ENCODE data around the gene UNC13A. TPM values are rescaled to one million over a fixed set of nuclear protein-coding genes. Genes with fewer than 3 reads are reported as not detected.

The UNC13A gene
- total RNA-seq, 4 donors from 2014 or later, result 0.09 to 0.24 (median 0.14) TPM

GRCh38 chr19:17625043-17625442 lies 63.1 kb downstream of the UNC13A start:
- DNase-seq (ENCODE audit: low spot score) (no peak), ATAC-seq (ENCODE audit: low FRiP score) (no peak)
- TF ChIP-seq CTCF (IDR thresholded peaks at IDR 0.05), result no peak

GRCh38 chr19:17624314-17624991 lies 63.7 kb downstream of the UNC13A start:
- TF ChIP-seq CTCF (IDR thresholded peaks at IDR 0.05), result no peak
- no peak for DNase-seq (ENCODE audit: low spot score)
- no peak for ATAC-seq (ENCODE audit: low FRiP score)

DNA sequence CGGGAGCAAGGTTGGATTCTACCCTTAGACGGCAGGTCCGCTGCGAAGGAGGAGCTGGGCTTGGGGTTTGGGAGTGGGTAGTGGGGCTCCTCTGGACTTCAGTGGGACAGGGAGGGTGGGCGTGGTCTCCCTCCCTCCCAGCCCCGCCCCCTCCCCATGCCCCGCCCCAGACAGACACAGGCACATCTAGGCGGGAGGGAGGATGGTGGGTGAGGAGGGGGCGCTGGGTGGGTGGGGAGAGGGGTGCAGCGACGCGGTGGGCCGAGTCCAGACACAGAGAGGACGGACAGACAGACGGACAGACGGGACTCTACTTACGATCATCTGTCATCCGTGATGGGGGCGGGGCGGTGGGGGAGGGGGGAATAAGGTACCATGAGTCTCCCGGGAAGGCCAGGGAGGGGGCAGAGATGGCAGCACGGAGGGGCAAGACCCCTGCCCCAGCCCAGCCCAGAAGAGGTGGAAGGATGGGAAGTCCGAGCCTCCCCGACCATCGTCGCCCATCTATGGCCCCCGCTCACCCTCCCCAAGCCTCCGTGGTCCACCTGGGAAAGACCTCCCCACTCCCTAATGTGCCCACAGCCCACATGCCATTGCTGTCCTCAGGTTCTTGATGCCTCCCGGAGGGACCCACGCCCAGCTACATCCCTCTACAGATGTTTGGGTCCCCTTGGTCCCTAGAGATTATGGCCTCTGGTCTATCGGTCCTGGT lies 64.8 kb downstream of the UNC13A start:
- ATAC-seq (ENCODE audit: low FRiP score) (no peak), DNase-seq (ENCODE audit: low spot score) (no peak)
- no peak for TF ChIP-seq CTCF (IDR thresholded peaks at IDR 0.05)

DNA sequence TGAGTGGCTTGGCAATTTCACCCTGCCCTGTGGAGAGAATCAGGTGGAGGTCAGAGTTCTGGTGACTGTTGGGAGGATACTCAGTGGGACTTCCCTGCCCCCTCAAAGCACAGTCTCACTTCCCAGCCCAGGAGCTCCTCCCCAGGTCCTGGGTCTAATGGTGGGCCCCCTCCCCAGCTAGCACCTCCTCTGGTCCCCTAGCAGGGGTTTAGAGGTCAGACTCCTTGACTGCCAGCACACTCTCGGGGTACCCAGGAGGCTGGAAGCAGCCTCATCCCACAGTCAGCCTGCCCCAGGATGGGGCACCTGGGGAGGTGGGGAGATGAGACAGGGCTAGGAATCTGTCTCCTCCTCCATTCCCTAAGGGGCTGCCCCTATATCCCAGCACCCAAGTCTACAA lies 67.5 kb downstream of the UNC13A start:
- TF ChIP-seq CTCF (IDR thresholded peaks at IDR 0.05), result no peak
- ATAC-seq (ENCODE audit: low FRiP score) (no peak), DNase-seq (ENCODE audit: low spot score) (no peak)

DNA sequence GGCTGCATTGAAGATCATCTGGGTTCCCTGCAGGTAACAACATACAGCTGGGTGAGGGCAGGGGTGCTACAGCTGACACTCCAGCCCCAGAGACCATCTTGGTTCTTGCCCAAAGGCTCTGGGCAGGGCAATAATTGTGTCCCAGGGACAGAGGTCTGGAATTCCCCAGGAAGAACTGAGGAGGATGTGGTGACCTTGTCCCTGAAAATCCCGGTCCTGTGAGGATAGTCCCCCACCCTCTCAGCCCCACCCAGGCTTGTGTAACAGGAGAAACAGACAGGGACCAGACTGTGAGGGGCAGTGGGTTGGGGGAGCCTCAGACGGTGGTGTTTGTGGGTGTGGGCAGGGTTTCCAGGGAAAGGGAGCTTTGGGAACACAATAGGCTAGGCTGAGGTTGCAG lies 69.2 kb downstream of the UNC13A start:
- ATAC-seq (ENCODE audit: low FRiP score) (no peak), DNase-seq (ENCODE audit: low spot score) (no peak)
- no peak for TF ChIP-seq CTCF (IDR thresholded peaks at IDR 0.05)

DNA sequence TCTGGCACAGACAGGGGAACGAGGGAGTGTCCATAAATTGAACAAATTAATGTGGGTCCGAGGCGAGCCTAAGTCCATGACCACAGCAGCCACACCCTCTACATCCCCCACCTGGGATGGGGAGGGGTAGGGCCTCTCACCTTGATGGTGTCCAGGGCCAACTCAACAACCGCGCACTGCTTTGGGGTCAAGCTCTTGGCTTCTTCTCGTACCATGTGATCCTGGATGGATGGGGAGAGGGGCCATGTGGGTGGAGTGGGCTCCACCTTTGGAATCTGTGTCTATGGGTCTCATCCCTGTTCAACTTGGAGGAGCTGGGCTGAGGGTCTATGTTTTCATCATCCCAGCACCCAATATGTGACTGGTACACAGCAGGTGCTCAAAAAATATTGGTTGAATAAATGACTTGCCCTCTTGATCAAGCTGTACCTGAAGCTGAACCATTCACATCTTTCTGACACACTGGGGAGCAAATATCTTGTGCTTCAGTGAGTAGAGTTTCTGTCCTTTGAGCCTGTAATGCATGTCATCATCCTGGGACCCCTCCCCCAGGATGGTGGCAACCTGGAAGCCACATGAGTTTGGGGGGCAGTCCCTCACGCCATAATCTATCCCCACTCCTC lies 69.8 kb downstream of the UNC13A start:
- ATAC-seq (ENCODE audit: low FRiP score) (no peak), DNase-seq (ENCODE audit: low spot score) (no peak)
- TF ChIP-seq CTCF (IDR thresholded peaks at IDR 0.05), result no peak
